Non-pigmented ciliary epithelial cell (primary cell): ENCODE data around the gene FLT4.

Source experiments
- DNase-seq: peaks from one replicate; pipeline ENCODE4 v3.0.0-alpha.2; 2010; ENCODE audit warnings: low read depth

Gene FLT4

GRCh38 chr5:180607861-180608571 lies 41.4 kb downstream of the FLT4 start:
- DNase-seq = no peak

GRCh38 chr5:180606215-180606785 lies 43.1 kb downstream of the FLT4 start:
- DNase-seq = no peak

GRCh38 chr5:180605554-180606214 lies 43.7 kb downstream of the FLT4 start:
- DNase-seq = no peak

DNA sequence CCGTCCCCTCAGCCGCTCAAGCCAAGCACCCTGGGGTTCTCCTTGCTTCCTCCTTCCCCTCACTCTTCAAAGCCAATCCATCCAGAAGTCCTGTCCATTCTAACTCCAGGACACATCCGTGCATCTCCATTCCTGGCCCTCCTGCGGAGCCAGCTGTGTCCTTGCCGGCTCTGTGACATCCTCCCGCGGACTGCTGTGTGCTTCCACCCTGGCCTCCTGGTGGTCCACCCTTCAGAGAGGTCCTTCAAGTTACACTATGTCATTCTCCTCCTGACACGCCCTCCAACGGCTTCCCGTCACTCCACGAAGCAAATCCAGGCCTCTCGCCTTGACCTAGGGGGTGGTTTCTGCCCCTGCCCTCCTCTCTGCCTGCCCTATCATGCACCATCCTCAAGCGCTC lies 45.1 kb downstream of the FLT4 start:
- DNase-seq = no peak

GRCh38 chr5:180603076-180603594 lies 46.3 kb downstream of the FLT4 start:
- no peak for DNase-seq

- no peak for DNase-seq
Observed at GRCh38 chr5:180602481-180603075, 46.8 kb downstream of the FLT4 start.

GRCh38 chr5:180601591-180602480 lies 47.6 kb downstream of the FLT4 start:
- no peak for DNase-seq

DNA sequence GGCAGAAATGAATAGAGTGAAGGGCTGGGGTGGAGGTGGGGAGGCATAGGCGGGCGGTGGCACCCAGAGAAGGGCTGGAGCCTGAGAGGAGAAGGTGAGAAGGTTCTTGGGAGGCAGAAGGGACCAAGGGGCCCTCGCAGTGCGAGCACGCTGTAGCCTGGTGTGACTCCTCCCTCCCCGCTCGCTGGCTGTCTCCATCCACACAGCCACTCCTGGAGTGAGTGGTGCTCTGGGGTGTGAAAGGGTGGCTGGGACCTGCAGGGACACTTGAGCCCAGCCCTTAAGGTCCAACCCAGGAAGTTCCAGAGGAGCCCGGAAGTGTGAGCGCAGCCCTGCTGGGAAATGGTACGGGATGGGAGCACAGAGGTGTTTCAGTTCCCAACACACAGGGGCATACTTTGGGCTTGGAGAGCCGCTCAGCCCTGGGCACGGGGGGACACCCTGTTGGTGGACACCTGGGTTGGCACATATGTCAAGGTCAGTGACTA lies 48.8 kb downstream of the FLT4 start:
- DNase-seq = no peak

GRCh38 chr5:180599981-180600553 lies 49.3 kb downstream of the FLT4 start:
- DNase-seq = no peak

DNA sequence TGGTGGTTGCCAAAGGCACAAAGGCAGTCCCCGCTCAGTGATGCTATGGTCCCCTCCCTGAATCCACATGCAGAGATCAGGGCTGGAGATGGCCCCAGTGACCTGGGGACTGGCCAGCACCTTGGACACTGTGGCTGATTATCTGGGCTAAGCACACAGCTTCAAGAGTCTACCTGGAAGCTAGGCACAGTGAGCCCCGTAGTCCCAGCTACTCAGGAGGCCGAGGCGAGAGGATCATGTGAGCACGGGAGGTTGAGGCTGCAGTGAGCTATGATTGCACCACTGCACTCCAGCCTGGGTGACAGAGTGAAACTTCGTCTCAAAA lies 49.8 kb downstream of the FLT4 start:
- DNase-seq = no peak

DNA sequence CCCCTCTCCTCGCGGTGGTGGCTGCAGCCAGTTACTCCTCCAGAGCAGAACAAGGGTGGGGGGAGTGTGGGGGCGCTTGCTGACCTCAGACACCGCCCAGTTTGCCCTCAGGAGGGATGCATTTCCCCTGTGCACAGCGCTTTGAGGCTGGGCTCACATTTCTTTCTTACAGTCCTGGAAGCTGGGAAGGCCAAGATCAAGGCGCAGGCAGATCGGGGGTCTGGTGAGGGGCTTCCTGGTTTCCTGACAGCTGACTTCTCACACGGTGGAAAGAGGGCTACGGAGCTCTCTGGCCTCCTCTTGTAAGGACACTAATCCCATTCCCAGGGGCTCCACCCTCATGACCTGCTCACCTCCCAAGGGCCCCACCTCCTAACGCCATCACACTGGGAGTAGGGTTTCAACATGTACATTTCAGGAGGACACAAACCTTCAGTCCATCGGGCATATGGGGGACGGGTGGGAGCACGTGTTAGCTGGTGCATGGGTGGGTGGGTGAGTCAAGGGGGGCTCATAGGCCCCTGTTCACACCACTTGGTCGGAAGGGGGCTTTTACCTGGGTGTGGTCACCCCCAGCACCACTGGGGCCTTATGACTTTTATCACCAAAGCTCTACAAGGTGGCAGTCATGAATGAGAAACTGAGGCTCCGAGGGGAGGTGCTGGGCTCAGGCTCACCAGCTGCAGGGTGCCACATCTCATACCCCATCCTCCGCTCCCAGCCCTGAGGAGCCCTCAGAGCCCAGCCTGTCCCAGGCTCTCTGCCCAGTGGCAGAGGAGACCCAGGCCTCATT lies 50.4 kb downstream of the FLT4 start:
- DNase-seq = no peak

GRCh38 chr5:180598316-180598701 lies 51.1 kb downstream of the FLT4 start:
- no peak for DNase-seq

DNA sequence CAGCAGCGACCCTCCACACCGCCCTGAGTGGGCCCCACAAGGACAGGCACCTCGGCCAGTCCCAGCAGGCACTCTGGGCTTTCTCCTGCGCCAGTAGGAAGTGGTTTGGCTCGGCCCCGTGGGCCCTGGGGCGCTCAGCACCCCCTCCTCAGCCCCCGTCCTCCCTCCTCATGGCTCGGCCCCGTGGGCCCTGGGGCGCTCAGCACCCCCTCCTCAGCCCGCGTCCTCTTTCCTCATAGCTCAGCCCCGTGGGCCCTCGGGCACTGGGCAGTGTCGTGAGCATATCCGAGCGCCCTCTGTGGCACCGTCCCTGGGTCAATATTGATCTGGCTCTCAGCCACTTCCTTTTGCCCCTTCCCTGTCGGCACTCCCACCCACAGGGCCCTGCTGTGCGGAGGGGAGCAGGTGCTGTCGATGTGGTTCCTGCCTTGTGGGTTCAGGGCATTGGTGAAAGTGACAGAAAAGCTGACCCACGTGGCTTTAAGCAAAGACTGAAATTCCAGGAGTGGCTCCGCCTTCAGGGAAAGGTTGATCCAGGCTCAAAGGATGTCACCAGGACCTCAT lies 52.6 kb downstream of the FLT4 start:
- no peak for DNase-seq

GRCh38 chr5:180596115-180596667 lies 53.2 kb downstream of the FLT4 start:
- no peak for DNase-seq

DNA sequence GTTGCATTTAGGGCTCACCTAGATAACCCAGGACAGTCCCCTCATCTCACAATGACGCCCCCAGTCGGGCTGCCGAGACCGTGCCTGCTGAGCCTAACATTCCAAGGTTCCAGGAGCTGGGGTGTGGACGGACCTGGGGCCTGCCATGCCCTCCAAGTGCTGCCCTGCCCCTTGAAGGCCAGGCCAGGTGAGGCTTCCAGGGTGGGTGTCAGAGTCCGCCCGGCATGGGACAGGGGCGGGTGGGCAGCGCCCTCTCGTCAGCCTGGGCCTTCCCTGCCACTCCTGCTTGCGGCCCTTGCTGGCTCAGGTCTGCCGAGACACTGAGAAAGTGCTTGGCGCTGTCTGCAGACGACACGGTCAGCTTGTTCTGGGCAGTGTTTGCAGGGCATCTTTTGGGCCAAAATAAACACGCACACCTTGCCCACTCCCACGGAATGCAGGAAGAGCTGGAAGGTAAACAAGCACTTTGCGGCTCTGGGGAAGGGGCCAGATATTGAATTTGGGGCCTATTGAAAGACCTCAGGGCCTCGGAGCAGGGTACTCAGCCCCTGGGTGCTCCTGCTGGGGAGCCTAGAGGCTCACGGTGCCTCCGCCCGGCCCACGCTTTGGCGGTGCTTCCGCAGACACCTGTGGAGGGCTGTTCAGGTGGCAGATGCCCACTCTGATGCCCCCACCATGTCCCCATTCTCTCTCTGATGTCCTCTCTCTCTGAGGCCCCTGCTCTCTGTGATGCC lies 53.9 kb downstream of the FLT4 start:
- no peak for DNase-seq

GRCh38 chr5:180595046-180595379 lies 54.4 kb downstream of the FLT4 start:
- DNase-seq = no peak

DNA sequence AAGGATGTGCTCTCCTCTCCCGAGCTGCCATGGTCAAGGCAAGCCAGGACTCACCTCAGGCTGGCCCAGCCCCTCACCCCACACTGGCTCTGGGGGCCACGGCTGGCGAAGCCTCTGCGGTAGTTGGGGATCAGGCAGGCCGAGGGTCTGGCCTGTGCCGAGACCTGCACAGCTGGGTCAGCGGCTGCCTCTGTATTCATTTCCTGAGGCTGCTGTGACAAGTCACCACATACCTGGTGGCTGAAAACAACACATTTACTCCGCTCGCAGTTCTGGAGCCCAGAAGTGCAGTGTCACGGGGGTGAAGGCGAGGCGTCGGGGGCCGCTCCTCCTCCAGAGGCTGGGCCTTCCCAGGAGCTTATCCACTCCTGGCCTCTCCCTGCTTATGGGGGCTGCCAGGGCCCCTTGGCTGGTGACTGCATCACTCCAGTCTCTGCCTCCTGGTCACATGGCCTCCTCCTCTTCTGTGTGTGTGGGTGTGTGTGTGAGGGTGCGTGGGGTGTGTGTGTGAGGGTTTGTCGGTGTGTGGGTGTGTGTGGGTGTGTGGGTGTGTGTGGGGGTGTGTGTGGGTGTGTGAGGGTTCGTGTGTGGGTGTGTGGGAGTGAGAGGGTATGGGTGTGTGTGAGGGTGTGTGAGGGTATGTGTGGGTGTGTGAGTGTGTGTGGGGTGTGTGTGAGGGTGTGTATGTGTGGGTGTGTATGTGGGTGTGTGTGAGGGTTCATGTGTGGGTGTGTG lies 54.9 kb downstream of the FLT4 start:
- DNase-seq = no peak

DNA sequence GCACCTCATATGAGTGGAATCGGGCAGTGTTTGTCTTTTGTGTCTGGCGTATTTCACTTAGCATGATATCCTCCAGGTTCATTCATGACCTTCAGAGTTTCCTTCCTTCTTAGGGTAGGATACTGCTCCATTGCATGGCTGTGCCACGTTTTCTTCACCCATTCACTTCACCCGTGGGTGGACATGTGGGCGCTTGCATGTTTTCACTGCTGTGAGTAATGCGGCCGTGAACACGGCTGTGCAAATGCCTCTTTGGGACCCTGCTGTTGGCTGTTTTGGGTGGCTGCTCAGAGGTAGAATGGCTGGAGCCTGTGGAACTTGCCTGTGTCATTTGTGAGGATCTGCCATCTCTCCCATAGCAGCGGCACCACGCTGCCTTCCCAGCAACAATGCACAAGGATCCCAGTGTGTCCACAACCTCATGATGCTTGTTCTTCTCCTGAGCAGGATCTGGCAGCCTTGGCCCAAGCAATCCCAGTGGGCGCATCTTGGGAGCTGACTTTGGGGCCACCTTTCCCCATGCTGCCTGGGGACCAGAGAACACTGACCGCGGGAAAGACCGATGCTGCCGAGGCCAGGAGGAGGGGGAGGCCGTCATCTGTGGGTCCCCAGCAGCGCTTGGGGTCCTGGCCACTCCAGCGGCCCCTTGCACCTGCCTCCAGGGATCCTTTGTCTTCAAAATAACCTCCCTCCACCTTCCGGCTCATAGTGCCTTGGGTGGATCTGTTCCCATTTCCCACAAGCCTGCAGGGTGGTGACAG lies 55.8 kb downstream of the FLT4 start:
- no peak for DNase-seq
